Right atrium auricular region (tissue), 2 donors: ENCODE data around the gene TOGARAM1. TPM values are rescaled to one million over a fixed set of nuclear protein-coding genes. Genes with fewer than 3 reads are reported as not detected.

Experiments
- DNase-seq: peaks from one replicate; pipeline ENCODE4 v3.0.0-alpha.2; 2019; ENCODE audit warnings: low spot score
- H3K27ac ChIP-seq, 2 donors: fragments of 200-600 bp; sonication (generic); 1 replicate in 1 of 2; 2 replicates in 1 of 2; pipeline ENCODE4 v1.5.1; 2016 to 2019
- H3K27me3 ChIP-seq, 2 donors: fragments of 200-600 bp; sonication (generic); one replicate each; pipeline versions ENCODE4 v1.5.1 to v1.6.0; 2017 to 2019
- H3K36me3 ChIP-seq: fragments of 200-600 bp; sonication (generic); one replicate; pipeline ENCODE4 v1.5.1; 2016
- H3K4me1 ChIP-seq, 2 donors: fragments of 200-600 bp; sonication (generic); one replicate each; pipeline versions ENCODE4 v1.5.1 to v1.6.0; 2017 to 2019
- H3K4me3 ChIP-seq, 2 donors: fragments of 200-600 bp; sonication (generic); 1 replicate in 1 of 2; 2 replicates in 1 of 2; pipeline ENCODE4 v1.5.1; 2017 to 2019; ENCODE audit warnings: mild to moderate bottlenecking in 1 of 2, moderate library complexity in 1 of 2
- H3K9me3 ChIP-seq, 2 donors: fragments of 200-600 bp; sonication (generic); one replicate each; pipeline ENCODE4 v1.5.1; 2019
- CTCF ChIP-seq, 2 donors: fragments of 200-600 bp; sonication (generic); IDR thresholded peaks; one replicate each; pipeline ENCODE4 v1.5.1; 2019; ENCODE audit warnings: antibody characterized with exemption in 2 of 2
- total RNA-seq, 2 donors: library from RNA; depleted of rRNA; stranded (reverse); fragments of >200 nt; gene quantifications; one replicate each; pipeline ENCODE4 v1.1.0, GENCODE V29; 2016

Gene TOGARAM1
- 10 to 100 TPM; 15.1 to 24.7 TPM for total RNA-seq

GRCh38 chr14:44961554-44962333 lies at the start of gene TOGARAM1, which contains the start of gene KLHL28:
TSS of gene TOGARAM1 (plus strand) at chr14:44962190. CDS start at chr14:44962422, 232 bp downstream.
TSS of gene KLHL28 (minus strand) at chr14:44961947. CDS start at chr14:44945928, 16,019 bp downstream.
- peak; percentile 100 for DNase-seq
- no peak for TF ChIP-seq CTCF (IDR thresholded peaks at IDR 0.05)
- Histone ChIP-seq H3K36me3 (no peaks in the 10 kb centered on the region), H3K27ac (peak within 1 kb of the TSS; percentile 86 to 90), H3K9me3 (no peaks in the 10 kb centered on the region), H3K4me1 (peaks cover 0 to 60% of the 10 kb centered on the region in 2 donors), H3K4me3 (peak within 1 kb of the TSS; percentile 71 to 87), H3K27me3 (no peaks in the 10 kb centered on the region)

GRCh38 chr14:44914849-44915248 lies 47.1 kb upstream of the TOGARAM1 start:
- H3K9me3 ChIP-seq, result peaks cover 0 to 3% of the 10 kb centered on the region in 2 donors
- peaks cover 0 to 8% of the 10 kb centered on the region in 2 donors for H3K4me1 ChIP-seq
- TF ChIP-seq CTCF (IDR thresholded peaks at IDR 0.05), result no peak
- H3K4me3 ChIP-seq, result peak overlapping the region in 1 of 2 donors; percentile 13
- no peaks in the 10 kb centered on the region for H3K27me3 ChIP-seq
- no peak for DNase-seq
- no peak overlapping the region for H3K27ac ChIP-seq
- no peaks in the 10 kb centered on the region for H3K36me3 ChIP-seq

- Histone ChIP-seq H3K4me1 (no peaks in the 10 kb centered on the region), H3K4me3 (no peak overlapping the region), H3K27ac (no peak overlapping the region), H3K27me3 (no peaks in the 10 kb centered on the region), H3K36me3 (no peaks in the 10 kb centered on the region), H3K9me3 (no peaks in the 10 kb centered on the region)
- TF ChIP-seq CTCF (IDR thresholded peaks at IDR 0.05), result no peak
- DNase-seq, result no peak
Measured at GRCh38 chr14:44928793-44929192, 33.2 kb upstream of the TOGARAM1 start.

- Histone ChIP-seq H3K27ac (no peak overlapping the region), H3K27me3 (no peaks in the 10 kb centered on the region), H3K36me3 (no peaks in the 10 kb centered on the region), H3K9me3 (no peaks in the 10 kb centered on the region), H3K4me3 (no peak overlapping the region), H3K4me1 (no peaks in the 10 kb centered on the region)
- no peak for DNase-seq
- TF ChIP-seq CTCF (IDR thresholded peaks at IDR 0.05), result no peak
Measured at GRCh38 chr14:44935155-44935554, 26.8 kb upstream of the TOGARAM1 start.

- Histone ChIP-seq H3K27me3 (no peaks in the 10 kb centered on the region), H3K9me3 (no peaks in the 10 kb centered on the region), H3K4me1 (no peaks in the 10 kb centered on the region), H3K4me3 (no peak overlapping the region), H3K27ac (no peak overlapping the region), H3K36me3 (peaks cover 6% of the 10 kb centered on the region)
- no peak for DNase-seq
- TF ChIP-seq CTCF (IDR thresholded peaks at IDR 0.05), result no peak
Measured at GRCh38 chr14:44937547-44937946, 24.4 kb upstream of the TOGARAM1 start.
